SK-N-SH (cell line): ENCODE measurements around the gene SH3GLB2.
"Not testable (repeated sequence)": the region's sequence is repeated elsewhere in the genome, so short reads cannot be mapped to it uniquely, and the experiment has no call there.

Source experiments
- CTCF ChIP-seq: fragments of 200-600 bp; sonication (generic); IDR thresholded peaks from 2 replicates; pipeline ENCODE4 v1.6.1; 2017; ENCODE audit warnings: antibody characterized with exemption, mild to moderate bottlenecking, moderate library complexity
- JUND ChIP-seq: IDR thresholded peaks from 2 replicates; pipeline ENCODE4 v1.4.0; 2012
- NRF1 ChIP-seq: IDR thresholded peaks from 2 replicates; pipeline ENCODE4 v1.6.1; 2012; ENCODE audit warnings: low read depth, mild to moderate bottlenecking, low read length
- REST ChIP-seq: IDR thresholded peaks from 2 replicates; pipeline ENCODE4 v1.6.1; 2012; ENCODE audit warnings: mild to moderate bottlenecking, low read depth, low read length, moderate library complexity
- RFX5 ChIP-seq: IDR thresholded peaks from 2 replicates; pipeline ENCODE4 v1.6.1; 2012; ENCODE audit warnings: mild to moderate bottlenecking, improper control_type of control experiment, low read length
- RXRA ChIP-seq: IDR thresholded peaks from 2 replicates; pipeline ENCODE4 v1.4.0; 2012; ENCODE audit warnings: low read depth, mild to moderate bottlenecking, borderline replicate concordance
- USF2 ChIP-seq: fragments of 150-350 bp; IDR thresholded peaks from 2 replicates; pipeline ENCODE4 v1.6.1; 2017; ENCODE audit warnings: antibody characterized with exemption, low read length, low read depth, borderline replicate concordance

GRCh38 chr9:128961403-128961802 is 66.7 kb downstream of the SH3GLB2 start:
- not testable (repeated sequence) for TF ChIP-seq CTCF, REST, NRF1, JUND, RXRA, USF2, RFX5
